Neuron (in vitro differentiated cells): ENCODE results near the gene SLC22A2.

ENCODE experiments used
- H2AFZ ChIP-seq: one replicate; pipeline ENCODE4 v1.6.1; 2013; ENCODE audit warnings: low read depth, mild to moderate bottlenecking, inconsistent platforms, low read length, moderate library complexity
- H3K27me3 ChIP-seq: one replicate; pipeline ENCODE4 v1.6.1; 2013; ENCODE audit warnings: low read length; ENCODE audit not compliant: insufficient read depth
- H3K36me3 ChIP-seq: one replicate; pipeline ENCODE4 v1.6.1; 2013; ENCODE audit warnings: low read length; ENCODE audit not compliant: insufficient read depth
- H3K4me1 ChIP-seq: one replicate; pipeline ENCODE4 v1.6.1; 2013; ENCODE audit warnings: low read length; ENCODE audit not compliant: insufficient read depth
- H3K4me3 ChIP-seq: 2 replicates; pipeline ENCODE4 v1.5.1; 2013; ENCODE audit warnings: mild to moderate bottlenecking, low read length, moderate library complexity
- H3K9me3 ChIP-seq: one replicate; pipeline ENCODE4 v1.6.1; 2013; ENCODE audit warnings: low read length

SLC22A2 gene

GRCh38 chr6:160282444-160282843, 23.8 kb upstream of the SLC22A2 start:
- no peaks in the 10 kb centered on the region for H3K9me3 ChIP-seq
- no peaks in the 10 kb centered on the region for H3K4me1 ChIP-seq
- H2AFZ ChIP-seq = no peak overlapping the region
- no peak overlapping the region for H3K4me3 ChIP-seq
- H3K36me3 ChIP-seq = no peaks in the 10 kb centered on the region
- no peaks in the 10 kb centered on the region for H3K27me3 ChIP-seq

DNA sequence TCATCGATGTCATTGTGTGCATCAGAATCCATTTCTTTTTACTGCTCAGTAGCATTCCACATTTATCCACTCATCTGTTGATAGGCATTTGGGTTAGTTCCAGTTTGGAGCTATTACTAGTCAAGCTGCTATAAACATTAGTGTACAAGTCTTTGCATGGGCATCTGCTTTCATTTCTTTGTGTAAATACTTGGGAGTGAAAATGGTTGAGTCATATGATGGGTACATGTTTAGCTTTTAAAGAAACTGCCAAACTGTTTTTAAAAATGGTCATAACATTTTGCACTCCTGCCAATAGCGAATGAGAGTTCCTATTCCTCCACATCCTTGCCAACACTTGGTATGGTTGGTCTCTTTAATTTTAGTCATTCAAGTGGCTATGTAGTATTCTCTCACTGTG, 21.2 kb upstream of the SLC22A2 start:
- no peak overlapping the region for H3K4me3 ChIP-seq
- H3K36me3 ChIP-seq = no peaks in the 10 kb centered on the region
- no peaks in the 10 kb centered on the region for H3K4me1 ChIP-seq
- no peaks in the 10 kb centered on the region for H3K9me3 ChIP-seq
- no peak overlapping the region for H2AFZ ChIP-seq
- H3K27me3 ChIP-seq = peaks cover 9% of the 10 kb centered on the region

DNA sequence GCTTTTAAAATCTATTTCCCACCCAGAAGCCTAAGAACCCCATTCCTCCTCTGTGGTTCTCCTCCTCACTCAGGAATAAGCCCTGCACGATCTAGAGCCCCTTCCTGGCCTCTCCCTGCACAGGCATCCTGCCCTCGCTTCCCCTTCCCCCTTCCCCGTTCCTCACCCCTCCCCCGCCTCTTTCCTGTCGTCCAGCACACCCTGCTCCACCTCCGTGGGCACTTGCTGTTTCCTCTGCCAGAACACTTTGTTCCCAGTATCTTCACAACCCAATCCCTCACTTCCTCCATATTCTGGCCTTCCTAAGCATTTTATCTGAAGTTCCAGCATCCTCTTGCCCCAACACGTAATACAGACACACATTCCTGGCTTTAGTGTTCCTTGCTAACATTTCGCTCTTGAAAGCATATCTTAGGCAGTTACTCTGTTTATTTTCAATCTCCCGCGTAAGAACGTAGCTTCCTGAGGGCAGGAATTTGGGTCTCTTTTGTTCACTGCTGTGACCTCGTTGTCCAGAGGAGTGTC, 20.2 kb upstream of the SLC22A2 start:
- peaks cover 9% of the 10 kb centered on the region for H3K27me3 ChIP-seq
- no peak overlapping the region for H3K4me3 ChIP-seq
- no peak overlapping the region for H2AFZ ChIP-seq
- H3K36me3 ChIP-seq = no peaks in the 10 kb centered on the region
- no peaks in the 10 kb centered on the region for H3K4me1 ChIP-seq
- no peaks in the 10 kb centered on the region for H3K9me3 ChIP-seq

DNA sequence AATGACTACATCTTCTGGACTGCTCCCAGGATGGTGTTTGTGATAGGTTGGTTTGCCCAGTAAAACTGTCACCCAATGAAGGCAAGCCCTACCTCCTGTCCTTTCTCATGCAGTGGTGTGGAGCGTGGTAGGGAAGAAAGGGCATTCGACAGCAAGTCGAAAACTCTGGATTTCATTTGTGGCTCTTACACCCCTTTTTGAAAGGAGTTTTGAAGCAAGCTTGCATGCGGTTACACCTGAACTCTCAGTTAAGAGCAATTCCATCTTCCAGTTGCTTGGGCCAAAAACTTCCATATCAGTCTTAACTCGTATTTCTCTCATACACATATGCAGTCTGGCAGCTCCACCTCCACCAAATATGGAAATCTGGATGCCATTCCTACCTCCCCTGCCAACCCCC, 19.7 kb upstream of the SLC22A2 start:
- Histone ChIP-seq H3K9me3 (no peaks in the 10 kb centered on the region), H3K27me3 (peaks cover 9% of the 10 kb centered on the region), H3K4me1 (no peaks in the 10 kb centered on the region), H2AFZ (no peak overlapping the region), H3K4me3 (no peak overlapping the region), H3K36me3 (no peaks in the 10 kb centered on the region)

DNA sequence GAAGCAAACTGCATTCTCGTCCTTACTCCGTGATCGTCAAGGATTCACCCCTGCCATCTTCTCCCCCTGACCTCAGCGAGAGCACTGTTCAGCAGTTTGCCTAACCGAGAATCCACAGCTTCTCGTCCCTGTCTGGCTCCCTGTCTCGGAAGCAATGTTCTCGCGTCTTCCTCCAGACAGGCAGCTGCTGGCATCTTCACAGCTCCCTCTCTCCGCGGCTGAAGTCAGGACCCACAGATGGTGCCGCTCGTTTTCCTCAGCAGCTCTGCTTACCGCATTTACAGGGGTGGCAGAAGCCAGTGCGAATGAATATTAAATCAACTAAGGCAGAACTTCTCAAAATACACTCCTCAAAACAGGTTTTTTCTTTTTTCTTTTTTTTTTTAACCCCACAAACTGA, 18.9 kb upstream of the SLC22A2 start:
- H3K36me3 ChIP-seq = no peaks in the 10 kb centered on the region
- H2AFZ ChIP-seq = no peak overlapping the region
- H3K27me3 ChIP-seq = peaks cover 9% of the 10 kb centered on the region
- no peaks in the 10 kb centered on the region for H3K9me3 ChIP-seq
- no peak overlapping the region for H3K4me3 ChIP-seq
- H3K4me1 ChIP-seq = no peaks in the 10 kb centered on the region

- Histone ChIP-seq H2AFZ (no peak overlapping the region), H3K27me3 (peaks cover 9% of the 10 kb centered on the region), H3K4me1 (no peaks in the 10 kb centered on the region), H3K36me3 (no peaks in the 10 kb centered on the region), H3K4me3 (no peak overlapping the region), H3K9me3 (no peaks in the 10 kb centered on the region)
Measured at GRCh38 chr6:160277144-160277543, 18.5 kb upstream of the SLC22A2 start.

DNA sequence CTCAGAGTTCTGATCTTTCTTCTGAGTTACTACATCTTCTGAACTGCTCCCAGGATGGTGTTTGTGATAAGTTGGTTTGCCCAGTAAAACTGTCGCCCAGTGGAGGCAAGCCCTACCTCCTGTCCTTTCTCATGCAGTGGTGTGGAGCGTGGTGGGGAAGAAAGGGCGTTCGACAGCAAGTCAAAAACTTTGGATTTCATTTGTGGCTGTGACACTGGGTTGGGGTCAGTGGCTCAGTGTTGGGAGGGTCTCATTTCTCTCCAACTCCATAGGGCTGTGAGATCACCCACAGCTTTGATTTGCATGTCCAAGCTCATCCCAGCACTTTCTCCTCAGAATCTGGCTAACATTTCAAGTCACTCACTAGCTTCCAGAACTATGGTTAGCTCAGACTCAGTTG, 17.5 kb upstream of the SLC22A2 start:
- Histone ChIP-seq H2AFZ (no peak overlapping the region), H3K27me3 (peaks cover 9% of the 10 kb centered on the region), H3K36me3 (no peaks in the 10 kb centered on the region), H3K9me3 (no peaks in the 10 kb centered on the region), H3K4me3 (no peak overlapping the region), H3K4me1 (no peaks in the 10 kb centered on the region)

DNA sequence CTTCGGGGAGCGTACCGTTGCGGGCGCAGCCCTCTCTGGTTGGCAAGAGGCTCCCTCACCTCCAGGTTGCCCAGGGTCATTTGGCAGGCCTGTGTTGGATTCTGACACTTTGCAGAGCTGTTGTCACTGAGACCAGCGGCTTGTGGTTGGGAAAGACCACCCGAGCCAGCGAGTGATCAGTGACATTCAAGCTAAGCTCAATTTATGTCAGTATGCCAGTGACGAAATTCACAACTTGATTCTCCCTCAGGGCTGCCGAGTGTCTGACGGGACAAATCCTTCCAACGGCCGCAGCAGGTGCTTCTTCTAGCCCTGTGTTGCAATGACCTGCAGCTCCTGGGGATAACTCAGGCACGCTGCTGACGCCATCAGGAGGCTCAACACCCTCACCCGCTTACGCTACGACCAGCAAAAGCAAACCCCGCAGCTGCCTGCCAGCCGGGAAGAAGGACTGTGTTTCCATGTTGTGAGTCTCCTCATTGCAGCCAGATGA, 16.9 kb upstream of the SLC22A2 start:
- H2AFZ ChIP-seq = no peak overlapping the region
- no peak overlapping the region for H3K4me3 ChIP-seq
- no peaks in the 10 kb centered on the region for H3K36me3 ChIP-seq
- peaks cover 9% of the 10 kb centered on the region for H3K27me3 ChIP-seq
- no peaks in the 10 kb centered on the region for H3K9me3 ChIP-seq
- H3K4me1 ChIP-seq = no peaks in the 10 kb centered on the region

GRCh38 chr6:160274871-160275510, 16.4 kb upstream of the SLC22A2 start:
- H3K4me1 ChIP-seq = no peaks in the 10 kb centered on the region
- peaks cover 9% of the 10 kb centered on the region for H3K27me3 ChIP-seq

GRCh38 chr6:160273750-160274149, 15.1 kb upstream of the SLC22A2 start:
- H2AFZ ChIP-seq = no peak overlapping the region
- H3K36me3 ChIP-seq = no peaks in the 10 kb centered on the region
- no peaks in the 10 kb centered on the region for H3K4me1 ChIP-seq
- H3K27me3 ChIP-seq = peaks cover 9% of the 10 kb centered on the region
- no peak overlapping the region for H3K4me3 ChIP-seq
- no peaks in the 10 kb centered on the region for H3K9me3 ChIP-seq

More at GRCh38 chr6:160274871-160275510, 16.4 kb upstream of the SLC22A2 start:
- no peak overlapping the region for H2AFZ ChIP-seq
- no peaks in the 10 kb centered on the region for H3K36me3 ChIP-seq
- H3K4me3 ChIP-seq = no peak overlapping the region
- H3K9me3 ChIP-seq = no peaks in the 10 kb centered on the region

DNA sequence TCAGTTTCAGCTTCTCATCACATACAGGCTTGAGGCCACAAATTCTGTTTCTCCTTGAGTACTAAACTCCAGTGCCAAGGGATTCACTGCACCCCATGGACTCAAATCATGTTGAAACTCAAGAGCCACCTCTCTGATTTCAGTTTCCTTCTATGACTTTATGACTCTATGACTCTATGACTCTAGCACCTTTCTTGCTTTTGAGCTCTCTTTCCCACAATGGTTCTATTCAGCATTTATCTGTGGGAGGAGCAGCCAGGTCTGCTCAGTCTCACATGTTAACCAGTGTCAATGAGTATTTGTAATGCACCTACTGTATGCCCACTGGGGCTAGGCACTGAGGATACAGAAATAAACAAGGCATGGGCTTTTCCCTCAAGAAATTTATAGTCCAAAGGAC, 14.6 kb upstream of the SLC22A2 start:
- Histone ChIP-seq H3K36me3 (no peaks in the 10 kb centered on the region), H3K27me3 (peaks cover 9% of the 10 kb centered on the region), H3K9me3 (no peaks in the 10 kb centered on the region), H2AFZ (no peak overlapping the region), H3K4me3 (no peak overlapping the region), H3K4me1 (no peaks in the 10 kb centered on the region)

DNA sequence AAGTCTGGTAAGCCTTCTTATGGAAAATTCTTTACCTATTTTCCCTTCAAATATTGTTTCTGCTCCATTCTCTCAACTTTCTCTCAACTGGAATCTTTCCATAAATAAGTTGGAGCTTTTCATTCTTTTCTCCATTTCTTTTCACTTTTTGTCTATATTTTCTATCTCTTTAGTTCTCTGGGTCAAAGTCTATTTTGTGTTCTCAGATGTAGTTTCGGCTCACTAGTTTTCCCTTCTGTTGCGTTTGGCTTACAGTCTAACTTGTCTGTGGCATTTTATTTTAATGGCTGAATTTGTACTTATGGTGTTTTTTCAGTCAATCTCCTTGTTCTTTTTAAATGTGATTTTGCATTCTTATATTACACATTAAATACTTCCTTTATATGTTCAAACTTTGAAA, 14.1 kb upstream of the SLC22A2 start:
- H3K9me3 ChIP-seq = no peaks in the 10 kb centered on the region
- H3K4me1 ChIP-seq = no peaks in the 10 kb centered on the region
- no peak overlapping the region for H2AFZ ChIP-seq
- H3K4me3 ChIP-seq = no peak overlapping the region
- H3K36me3 ChIP-seq = no peaks in the 10 kb centered on the region
- peaks cover 9% of the 10 kb centered on the region for H3K27me3 ChIP-seq

- Histone ChIP-seq H2AFZ (no peak overlapping the region), H3K4me3 (no peak overlapping the region), H3K36me3 (no peaks in the 10 kb centered on the region), H3K9me3 (no peaks in the 10 kb centered on the region), H3K27me3 (peaks cover under 1% of the 10 kb centered on the region), H3K4me1 (no peaks in the 10 kb centered on the region)
Measured at GRCh38 chr6:160270347-160270746, 11.7 kb upstream of the SLC22A2 start.

- H3K27me3 ChIP-seq = no peaks in the 10 kb centered on the region
- no peak overlapping the region for H2AFZ ChIP-seq
- no peak overlapping the region for H3K4me3 ChIP-seq
- no peaks in the 10 kb centered on the region for H3K9me3 ChIP-seq
- no peaks in the 10 kb centered on the region for H3K36me3 ChIP-seq
- H3K4me1 ChIP-seq = no peaks in the 10 kb centered on the region
Measured at GRCh38 chr6:160269771-160270170, 11.2 kb upstream of the SLC22A2 start.
